ENCODE measurements around the gene ICAM1. TPM values are rescaled to one million over a fixed set of nuclear protein-coding genes. Genes with fewer than 3 reads are reported as not detected.

The ICAM1 gene
- total and polyA plus RNA-seq, 2 of the 8 experiments (the other 6 are each of a cell fraction or from before 2014, with no cell fraction given), result 4.0 to 9.4 TPM

DNA sequence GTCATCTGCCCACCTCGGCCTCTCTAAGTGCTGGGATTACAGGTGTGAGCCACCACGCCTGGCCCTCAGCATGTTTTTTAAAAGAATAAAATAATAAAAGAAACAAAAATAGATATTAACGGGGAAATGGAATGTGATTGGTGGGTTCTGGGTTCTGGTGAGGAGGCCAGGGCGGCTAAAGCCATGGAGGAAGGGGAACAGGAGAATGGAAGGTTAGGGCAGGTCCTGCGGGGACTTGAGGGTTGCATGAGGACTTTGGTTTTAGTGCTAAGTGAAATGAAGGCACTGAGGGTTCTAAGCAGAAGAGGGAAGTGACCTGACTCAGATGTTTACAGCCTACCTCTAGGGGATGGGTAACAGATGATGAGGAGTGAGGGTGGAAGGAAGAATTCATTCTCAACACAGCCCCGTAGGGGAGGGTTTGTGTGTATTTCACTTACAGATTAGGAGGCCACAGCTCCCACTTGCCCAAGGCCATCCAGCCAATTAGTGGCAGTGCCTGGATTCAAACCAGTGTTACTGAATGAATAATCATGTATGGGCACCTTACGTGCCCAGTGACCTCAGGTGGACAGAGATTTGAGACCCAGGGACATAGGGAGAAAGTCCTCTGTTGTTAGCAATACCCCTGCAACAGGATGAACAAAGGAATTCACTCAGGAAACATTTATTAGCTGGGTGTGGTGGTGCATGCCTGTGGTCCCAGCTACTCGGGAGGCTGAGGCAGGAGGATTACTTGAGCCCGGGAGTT, 25.6 kb upstream of the ICAM1 start:
- DNase-seq (ENCODE audit: low read depth in 1 of 2, low spot score in 2 of 2) (no peak), FAIRE-seq (no peak)
- CTCF ChIA-PET (ENCODE audit: partially characterized antibody), result interaction anchor here (0.8 to 7.7 kb wide), 8 partner anchors 11 to 145 kb away, joined by 3 to 57 read pairs (median 3); no protein-coding TSS in a partner anchor
- Histone ChIP-seq H3K4me1 (replicated peaks in 1 of 4; ENCODE audit: control insufficient read depth in 3 of 4, insufficient read depth in 4 of 4, low read length in 3 of 4) (peaks cover 0 to 7% (median 2%) of the 10 kb centered on the region in 4 experiments; a peak in 4 of 7 replicates), H4K91ac (replicated peaks; ENCODE audit: insufficient read length, low read length) (no peak overlapping the region), H2AFZ (ENCODE audit: low read length) (no peak overlapping the region), H2BK12ac (ENCODE audit: low read depth, low read length) (no peak overlapping the region), H3K4ac (replicated peaks; ENCODE audit: insufficient read length, low read depth, low read length) (no peak overlapping the region), H3K23me2 (ENCODE audit: low read depth, low read length) (no peaks in the 10 kb centered on the region), H3K23ac (ENCODE audit: insufficient read length) (no peak overlapping the region), H3K27me3 (replicated peaks in 1 of 4; ENCODE audit: control insufficient read depth in 3 of 4, extremely low read depth in 1 of 4, insufficient read depth in 3 of 4, low read length in 3 of 4) (no peaks in the 10 kb centered on the region), H3K27ac (ENCODE audit: low read depth, low read length) (no peak overlapping the region), H4K20me1 (replicated peaks in 1 of 2; ENCODE audit: control insufficient read depth in 1 of 2, insufficient read depth in 2 of 2, low read length in 2 of 2) (no peaks in the 10 kb centered on the region), H3K14ac (ENCODE audit: insufficient read length) (no peak overlapping the region), H3K36me3 (ENCODE audit: control insufficient read depth in 2 of 4, insufficient read depth in 4 of 4, low read length in 3 of 4) (no peaks in the 10 kb centered on the region), H3K56ac (replicated peaks; ENCODE audit: insufficient read length, low read depth, low read length) (no peak overlapping the region), H2BK20ac (ENCODE audit: low read length) (no peak overlapping the region), H3K4me3 (ENCODE audit: extremely low read depth in 1 of 4, insufficient read depth in 2 of 4, low read depth in 3 of 4, low read length in 4 of 4) (no peak overlapping the region), H2BK5ac (ENCODE audit: low read depth, low read length) (no peak overlapping the region), H2BK120ac (replicated peaks; ENCODE audit: low read depth, low read length) (no peak overlapping the region), H3K4me2 (ENCODE audit: insufficient read depth in 1 of 2, low read depth in 2 of 2, low read length in 2 of 2) (no peak overlapping the region), H3K79me2 (ENCODE audit: control insufficient read depth in 1 of 2, insufficient read depth in 2 of 2, low read length in 2 of 2) (no peaks in the 10 kb centered on the region), H2BK15ac (ENCODE audit: low read length) (no peak overlapping the region), H3K18ac (ENCODE audit: extremely low read depth, low read length) (no peak overlapping the region), H2AK5ac (ENCODE audit: low read depth, low read length) (no peak overlapping the region), H4K5ac (ENCODE audit: insufficient read length, low read depth, low read length) (no peak overlapping the region), H4K8ac (ENCODE audit: extremely low read depth, insufficient read depth, low read length) (no peak overlapping the region), H3K79me1 (ENCODE audit: low read depth, low read length) (no peaks in the 10 kb centered on the region), H3K9me3 (ENCODE audit: insufficient read depth in 2 of 2, low read depth in 1 of 2, low read length in 1 of 2) (no peaks in the 10 kb centered on the region), H3K9ac (replicated peaks in 1 of 4; ENCODE audit: extremely low read depth in 1 of 4, low read depth in 3 of 4, low read length in 3 of 4) (no peak overlapping the region)
- POLR2A ChIA-PET (ENCODE audit: partially characterized antibody), result interaction anchor here (2.8 kb wide), 1 partner anchor 10 kb away, joined by 9 read pairs; no protein-coding TSS in a partner anchor
- WGBS, 2 experiments (ENCODE audit: extremely low coverage in 1 of 2, insufficient coverage in 1 of 2, insufficient read length in 1 of 2, insufficient replicate concordance in 2 of 2, low coverage in 1 of 2, low lambda C conversion rate in 2 of 2, missing lambda C conversion rate in 1 of 2), result 89% methylated on average over 9 of the region's 9 CpGs; no CpG with 5 or more reads in 1 of the 2 experiments
- TF ChIP-seq ASH2L (IDR thresholded peaks at IDR 0.05; ENCODE audit: low read length) (no peak), POU5F1 (IDR thresholded peaks at IDR 0.05; ENCODE audit: low read depth, low read length) (no peak)

Data from H1 (cell line).